Measurements from ENCODE around the gene VEGFD. TPM values are rescaled to one million over a fixed set of nuclear protein-coding genes. Genes with fewer than 3 reads are reported as not detected.

VEGFD gene
- polyA plus RNA-seq, 3 donors, result 0.46 to 16.8 (median 7.6) TPM

DNA sequence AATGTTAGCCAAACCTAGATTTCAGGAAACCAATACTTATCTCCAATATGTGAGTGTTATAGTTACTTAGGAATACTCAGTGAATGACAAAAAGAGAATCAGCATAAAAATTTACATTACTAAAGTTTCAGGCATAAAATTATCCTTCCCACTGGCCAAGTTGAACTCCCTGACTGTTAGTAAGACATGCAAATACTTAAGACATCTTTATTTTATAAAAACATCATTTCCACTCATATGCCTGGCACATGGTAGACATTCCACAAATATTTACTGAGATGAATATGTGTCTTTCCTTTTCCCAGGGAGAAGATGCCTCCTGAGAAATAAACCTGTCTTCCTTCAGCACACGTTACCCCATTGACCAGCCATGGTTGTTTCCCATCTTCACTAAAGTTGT is 7.3 kb downstream of the VEGFD start:
- H3K27ac ChIP-seq (ENCODE audit: low read depth, low read length), result no peak overlapping the region
- WGBS, 3 donors, result 67 to 93% (median 76%) methylated on average over 1 of the region's 1 CpG

DNA sequence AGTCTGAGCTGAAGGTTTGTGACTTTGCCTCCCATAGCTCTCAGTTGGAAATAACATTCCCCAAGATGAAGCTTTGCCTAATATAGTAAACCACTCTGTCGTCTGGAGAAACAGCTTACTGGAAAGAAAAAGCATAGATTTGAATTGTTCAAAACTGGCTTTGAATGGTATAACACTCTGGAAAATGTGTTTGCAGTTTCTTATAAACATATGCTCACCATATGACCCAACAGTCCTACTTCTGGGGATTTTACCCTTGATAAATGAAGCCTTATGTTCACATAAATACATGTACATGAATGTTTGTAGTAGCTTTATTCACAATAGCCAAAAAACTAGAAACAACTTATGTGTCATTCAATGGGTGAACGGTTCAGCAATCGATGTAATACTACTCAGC is 10.2 kb downstream of the VEGFD start:
- 62 to 82% (median 66%) methylated on average over 3 of the region's 3 CpGs for WGBS, 3 donors
- H3K27ac ChIP-seq (ENCODE audit: low read depth, low read length), result no peak overlapping the region

DNA sequence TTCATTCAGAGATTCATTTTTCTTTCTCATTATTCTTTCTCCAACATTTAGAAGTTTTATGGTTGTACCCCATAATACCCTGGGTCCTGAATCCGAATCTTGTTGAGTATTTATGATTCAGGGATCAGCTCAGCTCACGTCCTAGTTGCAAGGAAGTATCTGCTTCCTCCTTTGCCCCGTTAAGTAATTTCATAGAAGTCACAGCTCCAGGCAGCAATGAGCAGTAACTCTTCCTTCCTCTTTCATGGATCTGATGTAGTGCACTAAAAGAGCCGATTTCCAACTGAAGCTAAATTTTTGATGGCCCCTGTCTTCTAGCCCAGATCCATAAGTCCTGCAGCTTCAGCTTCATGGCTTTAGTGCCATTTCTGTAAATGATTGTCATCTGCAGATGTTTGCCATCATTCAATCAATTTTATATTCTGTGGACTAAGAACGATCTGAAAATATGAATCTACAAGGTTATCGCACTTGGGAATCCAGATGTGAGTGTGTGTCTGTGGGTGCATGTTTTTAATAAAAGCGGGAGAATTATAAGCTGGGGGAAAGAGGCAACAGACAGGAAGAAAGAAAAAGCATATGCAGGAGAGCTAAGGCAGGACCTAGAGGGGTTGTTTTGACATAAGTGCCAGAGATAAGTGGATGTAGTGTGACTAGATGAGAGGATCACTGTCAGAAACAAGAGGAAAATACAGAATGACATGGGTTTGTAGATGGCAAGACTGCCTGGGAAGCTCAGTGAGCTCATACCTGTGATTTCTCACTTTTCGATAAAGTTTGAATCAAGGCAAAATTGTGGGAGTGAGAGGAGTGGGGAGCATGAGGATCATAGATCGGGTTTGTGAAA is 17.5 kb downstream of the VEGFD start:
- 59 to 72% (median 63%) methylated on average over 9 of the region's 9 CpGs for WGBS, 3 donors

DNA sequence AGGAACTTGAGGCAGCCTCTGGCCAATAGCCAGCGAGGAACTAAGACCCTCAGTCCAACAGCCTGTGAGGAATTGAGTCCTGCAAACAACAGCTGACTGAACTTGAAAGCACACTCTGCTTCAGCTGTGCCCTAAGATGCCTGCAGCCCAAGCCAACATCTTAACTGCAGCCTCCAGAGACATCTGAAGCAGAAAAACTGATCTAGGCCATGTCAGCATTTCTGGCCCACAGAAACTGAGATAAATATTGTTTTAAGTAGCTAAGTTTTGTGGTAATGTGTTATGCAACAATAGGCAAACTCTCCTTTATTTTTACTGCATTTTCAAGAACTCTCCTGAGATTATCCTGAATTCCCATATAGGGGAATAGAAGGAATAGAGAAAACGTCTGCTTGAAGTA is 24.5 kb downstream of the VEGFD start:
- WGBS, 3 donors, result 44 to 83% (median 75%) methylated on average over 2 of the region's 2 CpGs
- H3K27ac ChIP-seq (ENCODE audit: low read depth, low read length), result no peak overlapping the region

More for the DNA sequence above, 17.5 kb downstream of the VEGFD start:
- H3K27ac ChIP-seq (ENCODE audit: low read depth, low read length), result no peak overlapping the region

DNA sequence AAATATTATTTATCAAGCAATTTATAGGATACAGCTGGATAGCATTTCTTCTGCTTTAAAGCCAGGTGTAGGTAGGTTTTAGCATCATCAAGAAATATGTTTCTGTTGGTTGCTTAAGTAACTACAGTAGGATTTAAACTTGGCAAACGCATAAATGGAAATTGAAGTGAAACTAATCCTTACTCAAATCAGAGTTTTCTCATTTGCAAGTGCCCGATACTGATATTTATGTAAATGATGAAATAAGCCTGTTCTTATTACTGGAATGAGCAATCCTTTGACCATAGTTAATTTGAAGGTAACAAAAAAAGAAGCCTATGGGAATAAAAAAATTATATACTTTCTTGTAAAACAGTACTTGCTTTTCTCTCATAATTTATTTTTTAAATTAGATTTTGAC is 25.7 kb downstream of the VEGFD start:
- H3K27ac ChIP-seq (ENCODE audit: low read depth, low read length), result no peak overlapping the region
- 73 to 94% (median 91%) methylated on average over 2 of the region's 2 CpGs for WGBS, 3 donors

DNA sequence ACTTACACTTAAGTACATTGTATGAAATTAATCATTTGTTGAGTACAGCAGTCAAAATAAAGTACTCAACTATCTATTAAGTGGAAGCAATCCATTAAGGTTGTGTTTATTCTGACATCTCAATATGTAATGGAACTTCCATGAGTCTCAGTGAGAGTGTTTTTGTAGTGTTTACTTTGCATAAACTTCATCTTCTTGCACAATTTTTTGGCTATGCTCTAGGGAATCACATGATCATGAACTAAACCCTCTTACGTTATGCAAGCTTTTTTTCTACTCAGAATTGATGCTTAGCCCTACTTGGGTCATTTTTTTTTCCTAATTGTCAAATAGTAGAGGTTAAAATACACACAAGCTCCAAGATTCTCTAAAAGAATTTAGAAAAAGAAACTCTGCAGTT is 27.8 kb downstream of the VEGFD start:
- WGBS, 3 donors, result 15 to 57% (median 19%) methylated on average over 1 of the region's 1 CpG
- H3K27ac ChIP-seq (ENCODE audit: low read depth, low read length), result no peak overlapping the region

DNA sequence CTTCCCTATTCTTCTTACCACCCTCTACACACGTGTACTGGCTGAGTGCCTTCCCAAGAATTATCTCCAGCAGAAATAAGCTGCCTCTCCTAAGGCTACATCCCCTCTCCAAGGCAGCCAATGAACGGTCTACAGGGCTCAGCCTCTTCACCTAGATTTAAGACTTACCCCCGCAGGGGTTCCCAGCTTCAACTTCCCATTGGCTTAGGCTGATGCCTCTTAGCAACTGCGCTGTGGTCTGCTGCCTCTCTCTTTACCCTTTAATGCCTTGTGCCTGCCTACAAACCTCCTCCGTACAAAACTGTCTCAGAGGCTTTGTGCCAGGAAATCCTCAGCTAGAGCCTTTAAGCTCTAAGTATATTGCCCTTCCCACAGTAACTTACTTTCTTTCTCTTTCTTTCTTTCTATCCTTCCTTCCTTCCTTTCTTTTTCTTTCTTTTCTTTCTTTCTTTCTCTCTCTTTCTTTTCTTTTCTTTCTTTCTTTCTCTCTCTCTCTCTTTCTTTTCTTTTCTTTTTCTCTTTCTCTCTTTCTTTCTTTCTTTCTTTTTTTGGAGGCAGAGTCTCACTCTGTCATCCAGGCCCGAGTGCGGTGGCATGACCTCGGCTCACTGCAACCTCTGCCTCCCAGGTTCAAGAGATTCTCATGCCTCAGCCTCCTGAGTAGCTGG is 33.8 kb downstream of the VEGFD start:
- no peak overlapping the region for H3K27ac ChIP-seq (ENCODE audit: low read depth, low read length)
- 64 to 81% (median 69%) methylated on average over 8 of the region's 8 CpGs for WGBS, 3 donors

DNA sequence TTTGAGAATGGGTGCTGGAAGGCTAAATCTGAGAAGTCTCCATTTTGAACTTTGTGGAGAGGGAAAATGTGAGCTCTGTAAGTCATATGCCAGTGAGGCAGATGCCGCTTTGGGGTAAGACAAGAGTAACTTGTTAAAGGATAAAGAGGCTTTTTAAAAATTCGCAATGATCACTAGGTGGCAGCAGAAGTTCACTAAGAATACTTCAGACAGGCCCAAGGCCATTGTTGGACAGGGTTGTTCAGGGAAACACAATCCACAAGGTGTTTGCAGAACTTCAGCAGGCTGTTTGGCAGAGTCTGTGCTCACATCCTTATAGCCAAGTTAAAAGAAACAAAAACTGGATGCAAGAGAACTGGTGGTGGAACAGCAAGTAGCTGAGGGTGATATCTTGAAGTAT is 35.2 kb downstream of the VEGFD start:
- WGBS, 3 donors, result 21 to 29% (median 24%) methylated on average over 2 of the region's 2 CpGs
- no peak overlapping the region for H3K27ac ChIP-seq (ENCODE audit: low read depth, low read length)

DNA sequence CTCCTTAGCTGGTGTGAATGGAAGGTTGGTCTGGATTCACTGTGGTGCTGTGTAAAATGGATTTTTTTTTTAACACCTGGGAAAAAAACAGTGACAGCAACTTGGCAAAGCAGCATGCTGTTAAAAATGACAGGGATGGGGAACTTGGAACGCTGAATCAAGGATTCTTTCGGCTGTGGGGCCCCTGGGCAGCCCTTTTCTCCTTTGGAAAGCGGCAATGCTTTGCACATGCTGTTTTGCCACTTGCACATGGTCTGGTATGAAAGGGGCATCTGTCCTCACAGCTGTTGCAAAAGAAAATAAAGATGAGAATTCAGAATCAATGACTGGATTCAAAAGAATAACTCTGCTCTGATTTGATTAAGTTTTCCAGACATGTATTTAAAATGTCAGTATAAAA is 38.2 kb downstream of the VEGFD start:
- 45 to 79% (median 67%) methylated on average over 2 to 3 of the region's 3 CpGs for WGBS, 3 donors

DNA sequence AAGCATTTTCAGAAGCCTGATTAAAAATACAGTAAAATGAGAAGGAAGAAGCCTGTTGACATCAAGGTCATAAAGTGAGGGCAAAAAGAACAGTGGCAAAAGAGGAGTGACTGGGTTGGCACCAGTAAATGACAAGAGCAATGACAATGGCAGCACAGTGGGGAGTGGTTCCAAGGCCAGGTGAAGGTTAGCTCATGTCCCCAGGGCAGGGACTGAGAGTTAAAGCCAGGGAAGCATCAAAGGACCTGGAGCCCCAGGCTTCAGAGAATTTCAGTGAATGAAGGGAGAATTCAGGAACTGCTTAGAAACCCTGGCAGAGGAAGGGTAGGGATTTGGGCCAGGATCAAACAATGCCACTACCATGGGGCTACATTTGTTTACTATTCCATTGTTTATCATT is 40.1 kb downstream of the VEGFD start:
- no peak overlapping the region for H3K27ac ChIP-seq (ENCODE audit: low read depth, low read length)

More for the DNA sequence above, 38.2 kb downstream of the VEGFD start:
- no peak overlapping the region for H3K27ac ChIP-seq (ENCODE audit: low read depth, low read length)

DNA sequence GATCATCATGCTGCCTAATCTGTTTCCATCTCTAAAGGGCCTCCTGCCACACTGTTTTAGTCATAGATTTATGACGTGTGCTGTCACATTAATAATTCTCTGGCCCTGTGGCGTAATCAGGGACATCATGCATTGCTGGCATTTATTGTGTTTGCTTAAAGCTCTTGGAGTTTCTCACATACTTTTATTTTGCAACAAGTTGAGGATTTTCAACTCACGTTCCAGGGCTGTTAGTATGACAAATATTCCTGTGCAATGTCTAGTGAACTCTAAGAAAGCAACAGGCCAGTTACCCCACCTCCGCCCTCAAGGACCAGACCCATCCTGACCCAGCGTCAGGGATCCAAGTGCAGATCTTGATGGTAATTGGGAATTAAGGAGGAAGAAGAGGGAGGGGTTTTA is 41.1 kb downstream of the VEGFD start:
- 58 to 64% (median 61%) methylated on average over 5 of the region's 5 CpGs for WGBS, 3 donors
- no peak overlapping the region for H3K27ac ChIP-seq (ENCODE audit: low read depth, low read length)

DNA sequence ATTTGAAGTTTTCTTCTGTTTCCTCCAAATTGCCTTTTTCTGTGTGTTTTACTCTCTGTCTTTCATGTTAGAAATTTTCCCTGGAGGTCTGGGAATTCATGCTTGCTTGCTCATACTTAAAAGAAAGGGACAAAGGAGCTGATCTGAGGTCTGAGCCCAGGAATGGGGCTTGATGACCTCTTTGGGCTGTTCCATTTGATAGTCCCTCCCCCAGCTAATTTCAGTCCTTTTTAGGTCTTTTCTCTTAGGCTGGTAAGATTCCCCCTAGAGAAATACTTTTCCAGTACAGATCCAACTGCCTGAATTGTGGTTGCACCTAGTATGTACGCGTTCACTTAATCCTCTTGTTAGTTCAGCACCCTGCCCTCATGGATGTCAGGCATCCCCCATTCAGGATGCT is 43.3 kb downstream of the VEGFD start:
- WGBS, 3 donors, result 67 to 97% (median 92%) methylated on average over 2 of the region's 2 CpGs
- no peak overlapping the region for H3K27ac ChIP-seq (ENCODE audit: low read depth, low read length)

DNA sequence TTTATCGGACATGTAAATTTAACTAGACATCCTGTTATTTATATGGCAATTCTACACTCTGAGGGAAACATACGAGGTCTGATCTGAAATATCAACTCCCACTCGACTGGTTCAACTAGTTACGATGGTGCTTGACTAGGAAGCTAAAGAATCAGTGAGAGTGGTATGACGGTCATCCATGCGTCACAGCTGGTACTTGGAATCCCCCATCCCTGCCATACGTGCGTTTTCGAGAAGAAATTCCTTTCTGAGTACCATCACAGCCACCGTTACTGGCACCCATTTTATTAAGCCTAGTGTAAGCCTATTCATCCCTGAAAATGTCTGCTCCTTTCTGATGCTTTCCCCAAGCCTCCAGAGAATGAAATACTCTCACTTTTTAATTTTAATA is 48.2 kb downstream of the VEGFD start:
- H3K27ac ChIP-seq (ENCODE audit: low read depth, low read length), result no peak overlapping the region
- 0 to 32% (median 1%) methylated on average over 10 of the region's 10 CpGs for WGBS, 3 donors

DNA sequence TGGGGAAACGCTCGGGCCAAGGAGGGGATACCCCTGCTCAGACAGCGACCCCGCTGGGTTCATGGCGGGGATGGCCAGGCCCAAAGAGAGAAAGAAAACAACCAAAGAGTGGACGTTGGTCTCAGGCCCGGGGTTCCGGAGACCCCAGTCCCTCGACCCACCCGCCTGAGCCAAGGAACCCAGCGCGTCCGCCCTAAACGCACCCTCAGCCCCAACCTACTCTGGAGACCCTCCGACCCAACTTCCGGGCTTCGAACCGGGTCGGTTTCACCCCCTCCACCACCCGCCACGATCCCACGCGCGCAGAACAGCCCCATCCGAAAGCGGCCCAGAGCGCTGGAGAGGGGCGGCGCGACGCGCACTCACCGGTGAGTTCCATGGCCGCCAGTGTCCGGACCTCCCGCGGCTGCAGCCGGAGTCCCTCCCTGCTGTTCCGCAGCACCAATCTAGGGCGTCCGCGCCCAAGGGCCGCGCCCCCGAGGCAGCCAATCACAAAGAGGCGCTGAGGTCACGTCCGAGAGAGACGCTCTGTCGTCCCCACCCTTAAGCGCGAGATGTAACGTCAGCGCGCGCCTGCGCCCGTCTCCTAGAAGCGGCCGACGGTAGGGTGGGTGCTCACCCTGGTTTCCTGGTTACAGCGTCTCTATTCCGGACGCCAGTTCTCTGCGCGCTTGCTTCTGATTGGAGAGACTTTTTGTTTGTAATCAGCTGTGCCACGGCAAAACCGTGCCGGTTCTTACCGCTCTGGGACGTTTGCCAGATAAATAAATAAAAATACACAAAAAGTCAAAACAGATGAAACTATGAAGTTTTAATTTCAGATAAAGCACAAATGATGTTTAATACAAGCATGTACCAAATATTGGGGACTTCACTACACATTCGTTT is 48.8 kb downstream of the VEGFD start, which contains the start of gene PIGA:
TSS of gene PIGA (minus strand) at position 389 of the 888 bp plus-strand sequence. CDS start 3,593 bp downstream, outside the sequence.
- H3K27ac ChIP-seq (ENCODE audit: low read depth, low read length), result no peak within 1 kb of the TSS
- WGBS, 3 donors, result 0 to 30% (median 1%) methylated on average over 50 to 72 of the region's 72 CpGs

DNA sequence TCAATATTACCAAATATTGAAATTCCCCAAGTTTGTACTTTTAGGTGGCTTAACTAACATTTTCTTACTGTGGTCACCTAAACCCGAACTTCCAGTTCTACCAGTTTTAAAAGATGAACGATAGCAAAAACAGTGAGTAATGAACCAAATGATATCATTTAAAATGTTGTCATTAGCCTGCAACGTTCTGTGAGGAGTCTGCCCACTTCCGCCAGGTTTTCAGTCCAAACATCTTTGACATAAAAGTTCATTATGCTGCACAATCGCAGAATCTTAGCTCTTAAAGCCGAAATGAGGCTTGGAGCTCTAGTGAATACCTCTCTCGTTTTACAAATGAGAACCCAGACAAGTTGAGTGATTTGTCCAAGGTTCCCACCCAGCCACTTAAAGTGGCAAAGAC is 49.7 kb downstream of the VEGFD start:
- H3K27ac ChIP-seq (ENCODE audit: low read depth, low read length), result no peak overlapping the region
- 3 to 37% (median 14%) methylated on average over 7 of the region's 7 CpGs for WGBS, 3 donors

DNA sequence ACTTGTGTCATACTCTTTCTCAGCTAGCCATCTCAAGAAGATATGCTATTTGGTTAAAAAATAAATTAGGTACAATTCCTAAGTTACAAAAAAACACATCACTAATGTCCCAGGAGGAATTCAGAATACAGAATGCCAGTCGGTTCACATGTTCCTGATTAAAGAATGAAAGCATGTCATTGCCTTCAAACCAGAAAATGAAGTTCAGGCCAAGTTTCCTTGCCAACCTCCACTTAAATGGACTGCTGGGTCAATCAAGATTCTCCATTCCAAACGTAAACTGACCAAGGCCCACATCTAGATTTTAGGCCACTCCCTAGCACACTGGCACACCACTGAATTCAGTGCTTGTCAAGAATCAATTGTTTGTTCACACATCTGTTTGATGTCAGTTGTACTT is 55.4 kb downstream of the VEGFD start:
- no peak overlapping the region for H3K27ac ChIP-seq (ENCODE audit: low read depth, low read length)
- 15 to 54% (median 52%) methylated on average over 2 of the region's 2 CpGs for WGBS, 3 donors

DNA sequence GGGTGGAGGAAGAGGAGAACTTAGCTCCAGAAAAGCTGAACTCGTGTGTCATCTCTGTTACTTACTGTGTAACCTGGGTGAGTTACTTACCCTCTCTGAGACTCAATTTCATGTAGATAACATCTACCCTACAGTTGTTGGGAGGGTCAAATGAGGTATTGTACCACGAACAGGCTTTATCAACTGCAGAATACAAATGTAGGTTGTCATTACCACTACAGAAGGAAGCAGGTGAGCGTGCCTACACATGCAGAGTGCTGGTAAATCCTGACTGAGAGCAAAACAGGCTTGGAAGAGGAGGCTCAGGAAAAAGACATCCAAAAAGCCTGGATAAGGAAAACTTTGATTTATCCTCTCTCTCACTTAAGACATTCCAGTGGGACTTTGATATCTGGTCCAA is 56.1 kb downstream of the VEGFD start:
- WGBS, 3 donors, result 67 to 88% (median 85%) methylated on average over 3 of the region's 3 CpGs
- no peak overlapping the region for H3K27ac ChIP-seq (ENCODE audit: low read depth, low read length)

DNA sequence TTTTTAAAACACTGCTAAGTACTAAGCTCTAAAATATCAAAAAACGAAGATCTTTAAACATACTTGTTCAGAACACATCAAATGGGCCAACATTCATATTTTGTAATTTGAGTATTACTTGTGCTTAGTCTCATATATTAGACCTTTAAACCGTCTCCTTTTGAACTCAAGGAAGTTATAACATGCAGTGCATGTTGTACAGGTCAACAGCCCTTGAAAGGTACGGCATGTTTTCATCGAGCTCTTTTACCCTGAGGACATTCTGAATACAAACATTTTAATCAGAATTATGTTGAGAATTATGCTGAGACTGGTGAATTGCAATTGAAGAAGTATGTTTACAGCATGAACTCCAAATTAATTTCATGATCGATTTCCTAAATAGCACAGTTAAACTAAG is 61.7 kb downstream of the VEGFD start:
- H3K27ac ChIP-seq (ENCODE audit: low read depth, low read length), result no peak overlapping the region
- 80 to 91% (median 84%) methylated on average over 5 of the region's 5 CpGs for WGBS, 3 donors

DNA sequence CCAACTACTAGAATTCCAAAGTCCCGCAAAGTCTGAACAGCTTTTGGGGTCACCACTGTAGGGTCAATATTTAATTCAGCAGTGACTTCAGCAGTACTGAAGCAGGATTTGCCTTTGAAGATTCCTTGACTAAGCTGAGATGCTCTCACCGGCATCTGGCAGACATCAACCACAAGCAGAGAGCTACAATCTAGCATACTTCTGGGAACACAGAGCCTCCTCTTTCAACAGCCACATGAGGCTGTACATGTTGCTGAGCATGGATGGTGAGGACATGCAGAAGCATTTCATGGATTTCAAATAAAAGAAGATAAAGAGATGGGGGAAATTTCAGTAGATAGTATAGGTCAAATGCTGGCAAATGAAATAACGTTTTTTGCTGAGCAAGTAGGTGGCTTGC is 62.1 kb downstream of the VEGFD start:
- no peak overlapping the region for H3K27ac ChIP-seq (ENCODE audit: low read depth, low read length)

More for the DNA sequence above, 62.1 kb downstream of the VEGFD start:
- WGBS, 3 donors, result 68 to 86% (median 85%) methylated on average over 3 of the region's 3 CpGs

All from adipose tissue (tissue), 3 donors.